ENCODE measurements around the gene ZAP70.

DNA sequence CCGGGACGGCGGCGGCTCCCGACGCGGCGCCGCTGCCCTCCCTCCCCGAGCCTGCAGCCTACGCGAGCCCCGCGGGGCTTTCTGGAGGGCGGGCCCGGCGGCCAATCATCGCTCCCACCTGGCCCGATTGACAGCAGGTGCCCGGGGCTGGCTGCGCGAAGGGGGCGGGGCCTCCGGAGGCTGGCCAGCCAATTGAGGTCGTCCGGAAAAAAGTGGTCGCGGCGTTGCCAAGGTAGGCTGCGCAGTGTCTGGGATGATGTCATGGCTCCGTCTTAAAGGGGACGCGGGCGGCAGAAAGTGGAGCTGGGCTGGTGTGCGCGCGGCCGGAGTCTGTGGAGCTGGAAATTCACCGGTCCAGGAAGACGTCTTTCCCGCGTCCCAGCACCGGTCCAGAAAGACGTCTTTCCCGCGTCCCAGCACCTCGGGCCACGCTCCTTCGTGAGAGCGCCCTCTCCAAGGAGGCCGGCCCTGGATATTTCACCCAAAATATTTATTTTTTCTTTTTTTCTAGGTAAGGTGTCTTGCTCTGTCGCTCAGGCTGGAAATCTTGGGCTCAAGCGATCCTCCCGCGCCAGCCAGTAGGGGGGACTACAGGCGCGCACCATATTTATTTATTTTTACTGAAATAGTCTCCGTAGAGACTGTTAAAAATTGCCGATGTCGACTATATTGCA is 49.3 kb upstream of the ZAP70 start, which contains the start of gene ACTR1B:
- TF ChIP-seq, protein P1, sequence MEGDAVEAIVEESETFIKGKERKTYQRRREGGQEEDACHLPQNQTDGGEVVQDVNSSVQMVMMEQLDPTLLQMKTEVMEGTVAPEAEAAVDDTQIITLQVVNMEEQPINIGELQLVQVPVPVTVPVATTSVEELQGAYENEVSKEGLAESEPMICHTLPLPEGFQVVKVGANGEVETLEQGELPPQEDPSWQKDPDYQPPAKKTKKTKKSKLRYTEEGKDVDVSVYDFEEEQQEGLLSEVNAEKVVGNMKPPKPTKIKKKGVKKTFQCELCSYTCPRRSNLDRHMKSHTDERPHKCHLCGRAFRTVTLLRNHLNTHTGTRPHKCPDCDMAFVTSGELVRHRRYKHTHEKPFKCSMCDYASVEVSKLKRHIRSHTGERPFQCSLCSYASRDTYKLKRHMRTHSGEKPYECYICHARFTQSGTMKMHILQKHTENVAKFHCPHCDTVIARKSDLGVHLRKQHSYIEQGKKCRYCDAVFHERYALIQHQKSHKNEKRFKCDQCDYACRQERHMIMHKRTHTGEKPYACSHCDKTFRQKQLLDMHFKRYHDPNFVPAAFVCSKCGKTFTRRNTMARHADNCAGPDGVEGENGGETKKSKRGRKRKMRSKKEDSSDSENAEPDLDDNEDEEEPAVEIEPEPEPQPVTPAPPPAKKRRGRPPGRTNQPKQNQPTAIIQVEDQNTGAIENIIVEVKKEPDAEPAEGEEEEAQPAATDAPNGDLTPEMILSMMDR (conservative IDR thresholded peaks at IDR 0.05; ENCODE audit: low read length), result peak; percentile 71
- no peak for TF ChIP-seq EZH2phosphoT487 (IDR thresholded peaks at IDR 0.05; ENCODE audit: borderline replicate concordance)

Measured in Loucy (cell line).